ENCODE measurements around the gene DHCR24. TPM values are rescaled to one million over a fixed set of nuclear protein-coding genes. Genes with fewer than 3 reads are reported as not detected.

The DHCR24 gene
- total and polyA plus RNA-seq, 2 of the 13 experiments (the other 11 are each of a cell fraction or from before 2014, with no cell fraction given), result 374 to 448 TPM

GRCh38 chr1:54850069-54850730 is 36.8 kb downstream of the DHCR24 start:
- BruUV-seq (replicated peaks), result TSS peak; percentile 25
- Histone ChIP-seq H3K9me3 (ENCODE audit: low read length) (no peaks in the 10 kb centered on the region), H3K36me3 (replicated peaks in 1 of 2; ENCODE audit: control insufficient read depth in 1 of 2, insufficient read depth in 2 of 2, low read length in 2 of 2) (peaks cover 50 to 58% of the 10 kb centered on the region in 2 experiments), H3K79me2 (ENCODE audit: insufficient read depth, low read length) (no peaks in the 10 kb centered on the region), H3K9ac (ENCODE audit: insufficient read depth, low read depth, low read length) (no peak overlapping the region), H3K4me1 (ENCODE audit: insufficient read depth, low read length) (peaks cover 7% of the 10 kb centered on the region; the same call in 1 of the 2 replicates), H3K4me3 (replicated peaks in 1 of 3; ENCODE audit: insufficient read depth in 1 of 3, low read depth in 2 of 3, low read length in 3 of 3) (no peak overlapping the region), H4K20me1 (ENCODE audit: insufficient read depth, low read length) (peaks cover 44% of the 10 kb centered on the region), H3K4me2 (ENCODE audit: low read depth, low read length) (no peak overlapping the region), H3K27me3 (ENCODE audit: control insufficient read depth in 1 of 2, insufficient read depth in 2 of 2, low read length in 2 of 2) (no peaks in the 10 kb centered on the region), H3K27ac (ENCODE audit: extremely low read length, insufficient read depth, low read length) (no peak overlapping the region), H2AFZ (ENCODE audit: low read length) (no peak overlapping the region)
- intact Hi-C loops (cut with micrococcal nuclease; ENCODE audit: unreplicated experiment) (no loop called here), in situ Hi-C loops (cut with HindIII; ENCODE audit: extremely low pct_ligation_motif_present, low pct_unique_long_range_greater_than_20kb) (no loop called here)
- TF ChIP-seq ZFP36L1 (CRISPR knock-in tag; IDR thresholded peaks at IDR 0.05), result no peak
- TF ChIP-seq ZBTB49 (CRISPR knock-in tag; IDR thresholded peaks at IDR 0.05; ENCODE audit: borderline replicate concordance), result no peak
- TF ChIP-seq THAP8 (CRISPR knock-in tag; IDR thresholded peaks at IDR 0.05; ENCODE audit: borderline replicate concordance), result no peak
- no peak for TF ChIP-seq ZNF724P (CRISPR knock-in tag; IDR thresholded peaks at IDR 0.05; ENCODE audit: borderline replicate concordance)
- peak; percentile 59; the same call in 1 of the 2 replicates for TF ChIP-seq LCORL (IDR thresholded peaks at IDR 0.05)
- no peak for TF ChIP-seq LCORL (CRISPR knock-in tag; IDR thresholded peaks at IDR 0.05)
- TF ChIP-seq KAT8 (CRISPR knock-in tag; IDR thresholded peaks at IDR 0.05), result no peak
- TF ChIP-seq RBM22 (optimal IDR thresholded peaks at IDR 0.05; ENCODE audit: low read length), result peak; percentile 6
- peak; percentile 35; the same call in 1 of the 2 replicates for TF ChIP-seq POLR2AphosphoS2 (IDR thresholded peaks at IDR 0.05; ENCODE audit: low read depth, low read length)
- TF ChIP-seq RBFOX2 (IDR thresholded peaks at IDR 0.05; ENCODE audit: low read depth, low read length), result no peak
- TF ChIP-seq POLR2AphosphoS5 (IDR thresholded peaks at IDR 0.05; ENCODE audit: low read depth, low read length), result peak; percentile 9; the same call in 1 of the 2 replicates
- 0 out of 2 replicates have a peak, but pooled peaks have one; percentile 21 for TF ChIP-seq PAF1 (CRISPR knock-in tag; IDR thresholded peaks at IDR 0.05)
- FAIRE-seq (no peak), ATAC-seq (no peak), DNase-seq (ENCODE audit: low spot score) (no peak)
- CTCF ChIA-PET (ENCODE audit: low intra/inter-chr PET ratio, low total read pairs), result no interaction called here
- POLR2A ChIA-PET, result interaction anchor here (2.2 to 6.6 kb wide), 5 partner anchors 8 to 37 kb away, joined by 11 to 52 read pairs (median 21); partner anchors contain the start of gene DHCR24
- WGBS (ENCODE audit: low lambda C conversion rate), result 95% methylated on average over 5 of the region's 5 CpGs

Data from HepG2 (cell line).